Epidermal melanocyte (primary cell): Measurements from ENCODE around the gene TMEM60.

ENCODE experiments used
- DNase-seq: peaks from one replicate; pipeline ENCODE4 v3.0.0; 2011; ENCODE audit warnings: low spot score; ENCODE audit not compliant: insufficient read length

TMEM60 gene

DNA sequence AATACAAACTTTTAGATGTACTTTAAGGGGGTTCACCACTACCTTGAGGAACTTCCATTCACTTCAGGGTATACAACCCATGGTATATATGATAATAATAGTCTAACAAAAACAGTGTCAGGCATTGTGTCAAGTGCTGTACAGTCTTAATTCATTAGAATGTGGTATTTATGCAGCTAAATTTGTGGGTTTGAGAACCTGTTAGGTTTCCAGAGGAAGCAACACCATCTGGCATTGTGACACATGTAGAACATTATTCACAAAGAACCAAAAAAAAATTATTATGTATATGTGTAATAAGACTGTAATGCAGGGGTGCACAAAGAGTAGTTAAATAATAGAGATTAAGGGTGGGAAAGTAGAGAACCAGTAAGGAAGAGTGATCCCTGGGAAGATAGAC is 26.3 kb downstream of the TMEM60 start:
- no peak for DNase-seq

DNA sequence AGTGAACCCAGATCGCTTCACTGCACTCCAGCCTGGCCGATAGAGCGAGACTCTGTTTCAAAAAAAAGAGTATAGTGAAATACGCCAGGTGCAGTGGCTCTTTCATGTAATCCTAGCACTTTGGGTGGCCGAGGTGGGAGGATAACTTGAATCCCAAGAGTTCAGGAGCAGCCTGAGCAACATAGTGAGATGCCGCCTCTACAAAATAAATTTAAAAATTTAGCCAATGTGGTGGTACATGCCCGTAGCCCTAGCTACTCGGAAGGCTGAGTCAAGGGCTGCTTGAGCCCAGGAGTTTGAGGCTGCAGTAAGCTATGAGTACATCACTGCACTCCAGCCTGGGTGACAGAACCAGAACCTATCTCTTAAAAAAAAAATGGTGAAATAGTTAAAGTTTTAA is 27.9 kb downstream of the TMEM60 start:
- no peak for DNase-seq

GRCh38 chr7:77766801-77767605 is 31.2 kb downstream of the TMEM60 start:
- DNase-seq = no peak

DNA sequence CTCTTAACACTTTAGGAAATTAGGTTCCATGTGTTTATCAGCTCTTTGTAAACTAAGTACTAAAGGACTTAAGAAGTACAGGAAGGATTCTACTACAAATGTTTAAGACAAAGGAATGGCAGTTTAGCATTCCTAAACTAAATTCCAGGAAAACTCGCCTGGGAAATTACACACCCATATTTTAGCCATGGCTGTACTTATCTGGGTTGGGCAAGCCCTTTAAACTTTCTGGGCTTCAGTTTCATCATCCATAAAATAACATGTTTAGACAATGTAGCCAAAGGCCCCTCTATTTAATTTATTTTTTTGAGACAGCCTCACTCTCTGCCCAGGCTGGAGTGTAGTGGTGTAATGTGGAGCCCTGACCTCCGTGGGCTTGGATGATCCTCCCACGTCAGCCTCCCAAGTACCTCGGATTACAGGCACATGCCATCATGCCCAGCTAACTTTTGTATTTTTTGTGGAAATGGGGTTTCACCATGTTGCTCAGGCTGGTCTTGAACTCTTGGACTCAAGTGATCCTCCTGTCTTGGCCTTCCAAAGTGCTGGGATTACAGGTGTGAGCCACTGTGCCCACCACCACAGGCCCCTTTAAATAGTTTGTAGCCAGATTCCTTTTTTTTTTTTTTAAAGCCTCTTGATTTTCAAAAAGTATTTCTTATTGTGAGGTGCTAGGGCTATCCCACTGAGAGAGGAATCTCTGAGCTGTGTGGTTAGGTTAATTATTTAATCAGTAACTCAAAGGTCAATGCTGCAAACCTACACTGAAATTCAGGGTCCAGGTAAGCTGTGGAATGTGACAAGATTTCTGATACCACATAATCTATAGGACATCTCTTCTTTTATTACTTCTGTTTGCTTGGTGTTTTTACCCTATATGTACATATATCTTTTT is 32.1 kb downstream of the TMEM60 start:
- DNase-seq = no peak

GRCh38 chr7:77765481-77765880 is 32.8 kb downstream of the TMEM60 start:
- DNase-seq = no peak

GRCh38 chr7:77760809-77761453 is 37.3 kb downstream of the TMEM60 start:
- DNase-seq = no peak

- DNase-seq = no peak
These were observed 38.8 kb downstream of the TMEM60 start for GRCh38 chr7:77759294-77759889.

DNA sequence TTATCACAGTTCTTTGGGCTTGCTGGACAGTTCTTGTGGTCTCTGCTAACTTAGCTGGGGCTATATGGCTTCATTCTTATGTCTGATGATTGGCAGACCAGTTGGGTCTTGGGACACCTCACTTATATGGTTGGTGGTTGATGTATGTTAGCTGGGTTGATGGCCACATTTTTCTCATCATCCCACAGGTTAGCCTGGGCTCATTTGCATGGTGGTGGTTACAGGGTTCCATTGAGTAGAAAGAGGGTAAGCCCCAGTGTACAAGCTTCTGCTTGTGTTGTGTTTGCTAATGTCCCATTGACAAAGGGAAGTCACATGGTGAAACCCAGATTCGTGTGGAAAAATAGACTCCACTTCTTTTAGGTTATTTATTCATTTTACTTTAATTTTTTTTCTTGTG is 40.6 kb downstream of the TMEM60 start:
- no peak for DNase-seq

DNA sequence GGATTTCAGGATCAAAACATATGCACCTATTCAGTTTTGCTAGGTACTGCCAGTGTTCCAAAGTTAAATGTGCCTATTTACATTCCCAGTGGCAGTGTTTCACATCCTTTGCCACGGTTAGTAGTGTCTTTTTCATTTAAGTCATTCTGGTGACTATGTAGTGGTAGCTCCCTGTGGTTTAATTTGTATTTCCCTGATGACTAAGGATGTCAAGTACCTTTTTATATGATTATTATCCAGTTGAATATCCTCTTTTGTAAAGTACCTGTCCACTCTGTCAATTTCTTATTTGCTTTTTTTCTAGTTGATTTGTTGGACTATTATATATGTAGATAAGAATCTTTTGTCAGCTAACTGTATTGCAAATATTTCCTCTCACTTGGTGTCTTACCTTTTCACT is 45.1 kb downstream of the TMEM60 start:
- DNase-seq = no peak

DNA sequence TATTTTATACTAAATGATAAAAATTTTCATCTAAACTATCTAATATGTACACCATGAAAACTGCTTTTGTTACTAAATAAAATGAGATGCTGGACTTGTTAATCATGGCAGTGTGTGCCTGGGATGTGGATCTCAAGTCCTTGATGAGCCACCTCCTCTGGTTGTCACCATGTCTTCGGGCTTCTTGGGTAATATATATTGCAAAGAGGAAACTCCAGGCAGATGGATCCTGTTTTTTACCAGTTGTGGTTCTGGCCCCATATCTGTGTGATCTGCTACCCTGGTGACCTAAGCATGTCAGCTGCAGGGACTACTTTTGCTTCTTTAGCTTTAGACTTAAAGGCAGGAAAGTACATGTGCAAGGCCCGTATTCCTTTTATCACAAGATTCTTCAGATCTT is 46.2 kb downstream of the TMEM60 start:
- no peak for DNase-seq

GRCh38 chr7:77747718-77748117 is 50.5 kb downstream of the TMEM60 start:
- DNase-seq = no peak

- no peak for DNase-seq
These were observed 51.1 kb downstream of the TMEM60 start for GRCh38 chr7:77747178-77747577.

DNA sequence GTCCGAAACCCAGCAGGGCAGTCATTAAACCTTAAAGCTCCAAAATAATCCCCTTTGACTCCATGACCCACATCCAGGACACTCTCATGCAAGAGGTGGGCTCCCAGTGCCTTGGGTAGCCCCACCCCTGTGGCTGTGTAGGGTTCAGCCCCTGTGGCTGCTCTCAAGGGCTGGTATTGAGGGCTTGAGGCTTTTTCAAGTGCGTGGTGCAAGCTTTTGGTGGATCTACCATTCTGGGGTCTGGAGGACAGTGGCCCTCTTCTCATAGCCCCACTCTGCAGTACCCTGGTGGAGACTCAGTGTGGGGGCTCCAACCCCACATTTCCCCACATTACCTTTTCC is 51.4 kb downstream of the TMEM60 start:
- no peak for DNase-seq

DNA sequence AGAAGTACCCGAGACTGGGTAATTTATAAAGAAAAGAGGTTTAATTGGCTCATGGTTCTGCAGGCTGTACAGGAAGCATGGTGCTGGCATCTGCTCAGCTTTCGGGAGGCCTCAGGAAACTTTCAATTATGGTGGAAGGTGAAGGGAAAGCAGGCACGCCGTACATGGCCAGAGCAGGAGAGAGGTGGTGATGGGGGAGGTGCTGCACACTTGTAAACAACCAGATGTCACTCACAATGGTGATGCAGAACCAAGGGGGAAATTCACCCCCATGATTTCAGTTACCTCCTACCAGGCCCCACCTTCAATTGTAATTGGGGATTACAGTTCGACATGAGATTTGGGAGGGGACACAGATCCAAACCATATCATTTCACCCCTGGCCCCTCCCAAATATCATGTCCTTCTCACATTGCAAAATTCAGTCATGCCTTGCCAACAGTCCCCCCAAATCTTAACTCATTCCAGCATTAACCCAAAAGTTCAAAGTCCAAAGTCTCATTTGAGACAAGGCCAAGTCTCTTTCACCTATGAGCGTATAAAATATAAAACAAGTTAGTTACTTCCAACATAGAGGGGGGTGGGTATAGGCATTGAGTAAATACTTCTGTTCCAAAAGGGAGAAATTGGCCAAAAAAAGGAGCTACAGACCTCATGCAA is 51.9 kb downstream of the TMEM60 start:
- no peak for DNase-seq

DNA sequence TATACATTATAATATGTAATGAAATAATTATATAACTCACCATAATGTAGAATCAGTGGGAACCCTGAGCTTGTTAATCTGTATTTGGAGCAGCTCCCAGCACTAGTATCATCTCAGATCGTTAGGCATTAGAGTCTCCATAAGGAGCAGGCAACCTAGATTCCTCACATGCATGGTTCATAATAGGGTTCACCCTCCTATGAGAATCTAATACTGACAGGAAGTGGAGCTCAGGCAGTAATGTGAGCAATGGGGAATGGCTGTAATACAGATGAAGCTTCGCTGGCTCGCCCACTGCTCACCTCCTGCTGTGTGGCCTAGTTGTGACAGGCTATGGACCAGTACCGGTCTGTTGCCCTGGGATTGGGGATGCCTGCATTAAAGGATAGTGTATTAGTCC is 52.5 kb downstream of the TMEM60 start:
- no peak for DNase-seq
